HepG2 (cell line): Measurements from ENCODE around the gene PPP1R16B. TPM values are rescaled to one million over a fixed set of nuclear protein-coding genes. Genes with fewer than 3 reads are reported as not detected.

Experiments
- ATAC-seq: fragments of 200-7000 bp; cut with Tn5 transposase; 3 replicates; pipeline ENCODE4 v1.9.1; 2020; ENCODE audit warnings: mild to moderate bottlenecking, moderate library complexity
- BruUV-seq: library from RNA; stranded (reverse); fragments of 400-500 nt; replicated peaks from 2 replicates; lab custom pipeline; 2021; lab: Mats Ljungman, UMichigan
- CTCF ChIA-PET: fragments of 300-600 bp; formaldehyde crosslinking; extraction: SDS; loops from one replicate; lab custom pipeline; 2021; ENCODE audit warnings: low total read pairs, inconsistent platforms, low intra/inter-chr PET ratio; lab: Yijun Ruan, JAX
- POLR2A ChIA-PET: fragments of 350-600 bp; sonication (Branson Sonifier 250); formaldehyde crosslinking; loops from one replicate; lab custom pipeline; 2020; ENCODE audit warnings: antibody characterized with exemption, inconsistent platforms; lab: Yijun Ruan, JAX
- DNase-seq: peaks from one replicate; pipeline ENCODE4 v3.0.0-alpha.2; 2015; ENCODE audit warnings: low spot score
- FAIRE-seq: peaks from 3 replicates; lab custom pipeline; 2011; peaks lifted over from hg19 to GRCh38; lab: Jason Lieb, UNC
- H2AFZ ChIP-seq: one replicate; pipeline ENCODE4 v1.6.1; 2011; ENCODE audit warnings: low read length, inconsistent platforms
- H3K27ac ChIP-seq: fragments of 300-600 bp; 3 replicates; pipeline ENCODE4 v1.8.0; 2011; ENCODE audit warnings: mixed run types, mild to moderate bottlenecking, mixed read lengths, low read length, inconsistent platforms; ENCODE audit not compliant: insufficient read depth; ENCODE audit errors: extremely low read length
- H3K27me3 ChIP-seq, 2 experiments: fragments of 200-600 bp in 1 of 2; 2 replicates in 1 of 2; 3 replicates in 1 of 2; pipeline versions ENCODE4 v1.6.0 to v1.8.0; 2011; ENCODE audit warnings: low read length in 2 of 2, mild to moderate bottlenecking in 2 of 2, moderate library complexity in 2 of 2, inconsistent platforms in 1 of 2; ENCODE audit not compliant: insufficient read depth in 2 of 2, control insufficient read depth in 1 of 2
- H3K36me3 ChIP-seq, 2 experiments: fragments of 200-600 bp in 1 of 2; replicated peaks in 1 of 2; 2 replicates in 1 of 2; 3 replicates in 1 of 2; pipeline versions ENCODE4 v1.5.1 to v1.8.0; 2011; ENCODE audit warnings: low read length in 2 of 2, inconsistent platforms in 1 of 2; ENCODE audit not compliant: insufficient read depth in 2 of 2, control insufficient read depth in 1 of 2
- H3K4me1 ChIP-seq: 2 replicates; pipeline ENCODE4 v1.5.1; 2012; ENCODE audit warnings: low read length, inconsistent platforms; ENCODE audit not compliant: insufficient read depth
- H3K4me2 ChIP-seq: 2 replicates; pipeline ENCODE4 v1.6.0; 2011; ENCODE audit warnings: low read depth, low read length, inconsistent platforms
- H3K4me3 ChIP-seq, 3 experiments: fragments of 200-600 bp in 1 of 3; sonication (generic), shearing (Covaris generic) in 1 of 3; replicated peaks in 1 of 3; 2 replicates each; pipeline ENCODE4 v1.5.1; 2011 to 2016; ENCODE audit warnings: low read length in 3 of 3, inconsistent platforms in 2 of 3, low read depth in 2 of 3, mild to moderate bottlenecking in 2 of 3, control low read depth in 1 of 3, mixed read lengths in 1 of 3; ENCODE audit not compliant: insufficient read depth in 1 of 3
- H3K79me2 ChIP-seq: one replicate; pipeline ENCODE4 v1.6.1; 2011; ENCODE audit warnings: low read length, inconsistent platforms; ENCODE audit not compliant: insufficient read depth
- H3K9ac ChIP-seq: 2 replicates; pipeline ENCODE4 v1.6.0; 2011; ENCODE audit warnings: mild to moderate bottlenecking, low read depth, low read length, inconsistent platforms; ENCODE audit not compliant: insufficient read depth
- H3K9me3 ChIP-seq: 2 replicates; pipeline ENCODE4 v1.5.1; 2012; ENCODE audit warnings: mild to moderate bottlenecking, low read length
- H4K20me1 ChIP-seq: 2 replicates; pipeline ENCODE4 v1.6.0; 2011; ENCODE audit warnings: inconsistent platforms, mild to moderate bottlenecking, low read length, moderate library complexity; ENCODE audit not compliant: insufficient read depth
- ATF1 ChIP-seq: IDR thresholded peaks from 2 replicates; pipeline ENCODE4 v1.6.1; 2016; ENCODE audit warnings: mild to moderate bottlenecking, control low read depth
- EHMT2 ChIP-seq: fragments of 200-600 bp; sonication (generic); IDR thresholded peaks from 2 replicates; pipeline ENCODE4 v1.7.0; 2017; ENCODE audit warnings: antibody characterized with exemption, low read depth, low read length, borderline replicate concordance
- GATAD2A ChIP-seq: IDR thresholded peaks from 2 replicates; pipeline ENCODE4 v1.6.1; 2016
- SP5 ChIP-seq: IDR thresholded peaks from 2 replicates; pipeline ENCODE4 v1.6.1; 2016; ENCODE audit warnings: low read depth, borderline replicate concordance
- THYN1 ChIP-seq: sonication (generic); formaldehyde crosslinking; IDR thresholded peaks from 2 replicates; pipeline ENCODE4 v1.8.1; 2023; ENCODE audit warnings: low read depth, mild to moderate bottlenecking, moderate library complexity, missing genetic modification reagents, borderline replicate concordance
- U2AF1 ChIP-seq: fragments of 200-400 bp; formaldehyde crosslinking; optimal IDR thresholded peaks from 2 replicates; pipeline ENCODE3; 2017; ENCODE audit warnings: mild to moderate bottlenecking, low read depth, low read length
- ZNF263 ChIP-seq: sonication (generic); formaldehyde crosslinking; IDR thresholded peaks from 2 replicates; pipeline ENCODE4 v1.4.0; 2020; ENCODE audit warnings: missing genetic modification reagents
- ZNF329 ChIP-seq: sonication (generic); formaldehyde crosslinking; IDR thresholded peaks from 2 replicates; pipeline ENCODE4 v1.9.0; 2021; ENCODE audit warnings: low read depth, mild to moderate bottlenecking, missing genetic modification reagents
- ZNF484 ChIP-seq: sonication (generic); formaldehyde crosslinking; IDR thresholded peaks from 2 replicates; pipeline ENCODE4 v1.5.1; 2020; ENCODE audit warnings: mild to moderate bottlenecking, low read depth, missing genetic modification reagents, borderline replicate concordance
- ZNF629 ChIP-seq: sonication (generic); formaldehyde crosslinking; conservative IDR thresholded peaks from 2 replicates; pipeline ENCODE4 v1.5.0; 2020; ENCODE audit warnings: missing genetic modification reagents
- whole genome bisulfite sequencing: methylation state at CpG from one replicate; pipeline ENCODE4 v1.1.6; 2017; ENCODE audit warnings: low lambda C conversion rate; 5-methylcytosine and 5-hydroxymethylcytosine counted together
- in situ Hi-C: cut with HindIII; loops from 2 replicates; pipeline ENCODE4 v1.10.0; 2017; ENCODE audit warnings: low pct_unique_long_range_greater_than_20kb; ENCODE audit not compliant: extremely low pct_ligation_motif_present
- intact Hi-C: fragments of 100-400 bp; cut with micrococcal nuclease; formaldehyde crosslinking; loops from one replicate; pipeline ENCODE4 v1.10.0; 2022; ENCODE audit not compliant: unreplicated experiment
- polyA plus RNA-seq, 8 experiments: library from polyadenylated mRNA; depleted of rRNA in 3 of 8; stranded (reverse) in 7 of 8; unstranded in 1 of 8; fragments of >200 nt; fragmentation: Illumina TruSeq in 4 of 8; extraction: Trizol in 4 of 8; gene quantifications; 2 replicates each; pipeline versions ENCODE4 v1.2.1 to v1.2.3, GENCODE V29; 2011 to 2016; ENCODE audit warnings: low read depth in 4 of 8, missing spikeins in 1 of 8, mixed read lengths in 1 of 8; ENCODE audit not compliant: insufficient read depth in 1 of 8
- total RNA-seq, 5 experiments: library from RNA; depleted of rRNA; stranded (reverse); fragments of >200 nt; fragmentation: Illumina TruSeq; extraction: Trizol; gene quantifications; 2 replicates each; pipeline ENCODE4 v1.2.3, GENCODE V29; 2016; ENCODE audit warnings: low read depth in 1 of 5
- TF ChIP-seq, protein P1 (sequence below): sonication (generic); formaldehyde crosslinking; IDR thresholded peaks from 2 replicates; pipeline ENCODE4 v1.5.1; 2020; ENCODE audit warnings: mild to moderate bottlenecking, missing genetic modification reagents, moderate library complexity

The PPP1R16B gene
- total and polyA plus RNA-seq, 2 of the 13 experiments (the other 11 are each of a cell fraction or from before 2014, with no cell fraction given), result 0.02 to 0.11 TPM

DNA sequence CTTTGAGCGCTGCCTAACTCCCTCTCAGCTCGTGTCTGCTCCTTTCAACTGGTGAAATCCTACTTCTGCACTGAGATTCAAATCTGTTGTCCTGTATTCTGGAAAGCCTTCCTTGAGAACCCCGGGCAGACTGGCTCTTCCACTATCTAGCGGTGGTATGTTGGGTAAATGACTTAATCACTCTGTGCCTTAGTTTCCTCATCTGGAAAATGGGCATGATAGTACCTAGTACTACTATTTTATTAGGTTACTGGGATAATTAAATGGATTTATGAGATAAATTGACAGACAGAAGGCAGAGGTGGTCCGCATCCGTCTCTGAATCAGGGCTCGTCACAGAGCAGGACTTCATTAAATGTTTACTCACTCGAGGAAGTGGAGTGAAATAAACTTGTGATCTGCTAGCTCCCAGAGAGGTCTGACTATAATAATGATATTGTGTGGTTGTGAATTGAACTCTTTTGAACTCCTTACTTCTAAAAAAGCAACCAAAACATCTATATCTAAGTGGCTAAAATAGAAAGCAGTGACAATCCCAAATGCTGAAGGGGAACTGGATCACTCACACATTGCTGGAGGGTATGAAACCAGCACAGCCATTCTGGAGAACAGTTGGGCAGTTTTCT lies 26.6 kb downstream of the PPP1R16B start:
- no TSS peak for BruUV-seq
- 52% methylated on average over 8 of the region's 8 CpGs for WGBS
- intact Hi-C loops (no loop called here), in situ Hi-C loops (no loop called here)
- TF ChIP-seq ZNF629 (CRISPR knock-in tag) (peak; percentile 74), EHMT2 (no peak)
- H3K27ac ChIP-seq, result no peak overlapping the region
- H3K36me3 ChIP-seq, result no peaks in the 10 kb centered on the region
- no peaks in the 10 kb centered on the region for H3K9me3 ChIP-seq
- POLR2A ChIA-PET, result no interaction called here
- no peaks in the 10 kb centered on the region for H3K4me1 ChIP-seq
- no peak overlapping the region for H3K4me2 ChIP-seq
- no peaks in the 10 kb centered on the region for H4K20me1 ChIP-seq
- H3K79me2 ChIP-seq, result no peaks in the 10 kb centered on the region
- no peak for FAIRE-seq
- ATAC-seq, result no peak
- H3K27me3 ChIP-seq, result 0 out of 5 replicates have a peak, but pooled peaks cover 1 to 3% of the 10 kb centered on the region in 2 experiments
- no peak overlapping the region for H3K9ac ChIP-seq
- no peak for DNase-seq
- no peak overlapping the region for H3K4me3 ChIP-seq
- H2AFZ ChIP-seq, result no peak overlapping the region
- CTCF ChIA-PET, result no interaction called here

DNA sequence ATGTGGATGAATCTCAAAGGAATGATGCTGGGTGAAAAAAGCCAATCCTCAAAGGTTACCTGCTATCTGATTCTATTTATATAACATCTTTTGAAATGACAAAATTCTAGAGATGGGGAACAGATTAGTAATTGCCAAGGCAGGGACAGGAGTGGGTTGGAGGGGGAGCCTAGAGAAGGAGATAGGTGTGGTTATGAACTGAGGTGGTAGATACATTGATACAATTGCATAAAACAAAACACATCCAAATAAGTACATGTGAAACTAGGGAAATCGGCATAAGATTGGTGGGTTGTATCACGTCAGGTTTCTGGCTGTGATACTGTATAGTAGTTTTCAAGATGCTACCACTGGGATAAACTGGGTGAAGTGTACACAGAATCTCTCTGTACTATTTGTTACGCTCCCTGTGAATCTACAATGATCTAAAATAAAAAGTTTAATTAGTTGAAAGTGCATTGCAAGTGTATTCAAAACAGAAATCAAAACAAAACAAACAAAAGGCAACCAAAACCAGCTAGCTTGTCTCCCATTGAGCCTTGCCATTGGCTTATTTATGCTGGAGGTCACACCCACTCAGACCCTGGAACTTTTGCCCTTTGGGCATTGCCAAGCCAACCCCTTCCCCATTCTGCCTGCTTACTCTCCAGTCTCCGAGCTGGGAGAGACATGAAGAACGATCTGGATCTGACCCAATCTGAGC lies 27.8 kb downstream of the PPP1R16B start:
- no peak for FAIRE-seq
- no peak overlapping the region for H3K9ac ChIP-seq
- TF ChIP-seq THYN1 (CRISPR knock-in tag) (no peak), ZNF484 (no peak), GATAD2A (CRISPR knock-in tag) (no peak), ATF1 (CRISPR knock-in tag) (no peak), ZNF329 (no peak), ZNF263 (CRISPR knock-in tag) (no peak), U2AF1 (no peak), SP5 (no peak)
- TF ChIP-seq, protein P1, sequence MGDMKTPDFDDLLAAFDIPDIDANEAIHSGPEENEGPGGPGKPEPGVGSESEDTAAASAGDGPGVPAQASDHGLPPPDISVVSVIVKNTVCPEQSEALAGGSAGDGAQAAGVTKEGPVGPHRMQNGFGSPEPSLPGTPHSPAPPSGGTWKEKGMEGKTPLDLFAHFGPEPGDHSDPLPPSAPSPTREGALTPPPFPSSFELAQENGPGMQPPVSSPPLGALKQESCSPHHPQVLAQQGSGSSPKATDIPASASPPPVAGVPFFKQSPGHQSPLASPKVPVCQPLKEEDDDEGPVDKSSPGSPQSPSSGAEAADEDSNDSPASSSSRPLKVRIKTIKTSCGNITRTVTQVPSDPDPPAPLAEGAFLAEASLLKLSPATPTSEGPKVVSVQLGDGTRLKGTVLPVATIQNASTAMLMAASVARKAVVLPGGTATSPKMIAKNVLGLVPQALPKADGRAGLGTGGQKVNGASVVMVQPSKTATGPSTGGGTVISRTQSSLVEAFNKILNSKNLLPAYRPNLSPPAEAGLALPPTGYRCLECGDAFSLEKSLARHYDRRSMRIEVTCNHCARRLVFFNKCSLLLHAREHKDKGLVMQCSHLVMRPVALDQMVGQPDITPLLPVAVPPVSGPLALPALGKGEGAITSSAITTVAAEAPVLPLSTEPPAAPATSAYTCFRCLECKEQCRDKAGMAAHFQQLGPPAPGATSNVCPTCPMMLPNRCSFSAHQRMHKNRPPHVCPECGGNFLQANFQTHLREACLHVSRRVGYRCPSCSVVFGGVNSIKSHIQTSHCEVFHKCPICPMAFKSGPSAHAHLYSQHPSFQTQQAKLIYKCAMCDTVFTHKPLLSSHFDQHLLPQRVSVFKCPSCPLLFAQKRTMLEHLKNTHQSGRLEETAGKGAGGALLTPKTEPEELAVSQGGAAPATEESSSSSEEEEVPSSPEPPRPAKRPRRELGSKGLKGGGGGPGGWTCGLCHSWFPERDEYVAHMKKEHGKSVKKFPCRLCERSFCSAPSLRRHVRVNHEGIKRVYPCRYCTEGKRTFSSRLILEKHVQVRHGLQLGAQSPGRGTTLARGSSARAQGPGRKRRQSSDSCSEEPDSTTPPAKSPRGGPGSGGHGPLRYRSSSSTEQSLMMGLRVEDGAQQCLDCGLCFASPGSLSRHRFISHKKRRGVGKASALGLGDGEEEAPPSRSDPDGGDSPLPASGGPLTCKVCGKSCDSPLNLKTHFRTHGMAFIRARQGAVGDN (CRISPR knock-in tag), result no peak
- intact Hi-C loops (no loop called here), in situ Hi-C loops (no loop called here)
- H3K4me2 ChIP-seq, result no peak overlapping the region
- DNase-seq, result no peak
- H3K9me3 ChIP-seq, result no peaks in the 10 kb centered on the region
- ChIA-PET CTCF (no interaction called here), POLR2A (no interaction called here)
- no peak overlapping the region for H2AFZ ChIP-seq
- H3K4me1 ChIP-seq, result no peaks in the 10 kb centered on the region
- no peaks in the 10 kb centered on the region for H3K79me2 ChIP-seq
- H3K27me3 ChIP-seq, result peaks cover 1 to 4% of the 10 kb centered on the region in 2 experiments; a peak in 2 of 5 replicates
- H3K36me3 ChIP-seq, result no peaks in the 10 kb centered on the region
- ATAC-seq, result no peak
- 42% methylated on average over 5 of the region's 5 CpGs for WGBS
- BruUV-seq, result no TSS peak
- no peak overlapping the region for H3K27ac ChIP-seq
- no peak overlapping the region for H3K4me3 ChIP-seq
- H4K20me1 ChIP-seq, result no peaks in the 10 kb centered on the region
